HepG2 (cell line): ENCODE results near the gene BUD23. TPM values are rescaled to one million over a fixed set of nuclear protein-coding genes. Genes with fewer than 3 reads are reported as not detected.

Experiments used
- ATAC-seq: fragments of 200-7000 bp; cut with Tn5 transposase; 3 replicates; pipeline ENCODE4 v1.9.1; 2020; ENCODE audit warnings: mild to moderate bottlenecking, moderate library complexity
- Bru-seq: library from RNA; stranded (reverse); fragments of 400-500 nt; gene quantifications from one replicate; lab custom pipeline; 2021; lab: Mats Ljungman, UMichigan
- BruChase-seq, 2 experiments: library from RNA; stranded (reverse); fragments of 400-500 nt; gene quantifications; one replicate each; lab custom pipeline; 2021; lab: Mats Ljungman, UMichigan
- BruUV-seq: library from RNA; stranded (reverse); fragments of 400-500 nt; replicated peaks from 2 replicates; lab custom pipeline; 2021; lab: Mats Ljungman, UMichigan
- CTCF ChIA-PET: fragments of 300-600 bp; formaldehyde crosslinking; extraction: SDS; loops from one replicate; lab custom pipeline; 2021; ENCODE audit warnings: low total read pairs, inconsistent platforms, low intra/inter-chr PET ratio; lab: Yijun Ruan, JAX
- POLR2A ChIA-PET: fragments of 350-600 bp; sonication (Branson Sonifier 250); formaldehyde crosslinking; loops from one replicate; lab custom pipeline; 2020; ENCODE audit warnings: antibody characterized with exemption, inconsistent platforms; lab: Yijun Ruan, JAX
- DNase-seq: peaks from one replicate; pipeline ENCODE4 v3.0.0-alpha.2; 2015; ENCODE audit warnings: low spot score
- FAIRE-seq: peaks from 3 replicates; lab custom pipeline; 2011; peaks lifted over from hg19 to GRCh38; lab: Jason Lieb, UNC
- H2AFZ ChIP-seq: one replicate; pipeline ENCODE4 v1.6.1; 2011; ENCODE audit warnings: low read length, inconsistent platforms
- H3K27ac ChIP-seq: fragments of 300-600 bp; 3 replicates; pipeline ENCODE4 v1.8.0; 2011; ENCODE audit warnings: mixed run types, mild to moderate bottlenecking, mixed read lengths, low read length, inconsistent platforms; ENCODE audit not compliant: insufficient read depth; ENCODE audit errors: extremely low read length
- H3K27me3 ChIP-seq, 2 experiments: fragments of 200-600 bp in 1 of 2; 2 replicates in 1 of 2; 3 replicates in 1 of 2; pipeline versions ENCODE4 v1.6.0 to v1.8.0; 2011; ENCODE audit warnings: low read length in 2 of 2, mild to moderate bottlenecking in 2 of 2, moderate library complexity in 2 of 2, inconsistent platforms in 1 of 2; ENCODE audit not compliant: insufficient read depth in 2 of 2, control insufficient read depth in 1 of 2
- H3K36me3 ChIP-seq, 2 experiments: fragments of 200-600 bp in 1 of 2; replicated peaks in 1 of 2; 2 replicates in 1 of 2; 3 replicates in 1 of 2; pipeline versions ENCODE4 v1.5.1 to v1.8.0; 2011; ENCODE audit warnings: low read length in 2 of 2, inconsistent platforms in 1 of 2; ENCODE audit not compliant: insufficient read depth in 2 of 2, control insufficient read depth in 1 of 2
- H3K4me1 ChIP-seq: 2 replicates; pipeline ENCODE4 v1.5.1; 2012; ENCODE audit warnings: low read length, inconsistent platforms; ENCODE audit not compliant: insufficient read depth
- H3K4me2 ChIP-seq: 2 replicates; pipeline ENCODE4 v1.6.0; 2011; ENCODE audit warnings: low read depth, low read length, inconsistent platforms
- H3K4me3 ChIP-seq, 3 experiments: fragments of 200-600 bp in 1 of 3; sonication (generic), shearing (Covaris generic) in 1 of 3; replicated peaks in 1 of 3; 2 replicates each; pipeline ENCODE4 v1.5.1; 2011 to 2016; ENCODE audit warnings: low read length in 3 of 3, inconsistent platforms in 2 of 3, low read depth in 2 of 3, mild to moderate bottlenecking in 2 of 3, control low read depth in 1 of 3, mixed read lengths in 1 of 3; ENCODE audit not compliant: insufficient read depth in 1 of 3
- H3K79me2 ChIP-seq: one replicate; pipeline ENCODE4 v1.6.1; 2011; ENCODE audit warnings: low read length, inconsistent platforms; ENCODE audit not compliant: insufficient read depth
- H3K9ac ChIP-seq: 2 replicates; pipeline ENCODE4 v1.6.0; 2011; ENCODE audit warnings: mild to moderate bottlenecking, low read depth, low read length, inconsistent platforms; ENCODE audit not compliant: insufficient read depth
- H3K9me3 ChIP-seq: 2 replicates; pipeline ENCODE4 v1.5.1; 2012; ENCODE audit warnings: mild to moderate bottlenecking, low read length
- H4K20me1 ChIP-seq: 2 replicates; pipeline ENCODE4 v1.6.0; 2011; ENCODE audit warnings: inconsistent platforms, mild to moderate bottlenecking, low read length, moderate library complexity; ENCODE audit not compliant: insufficient read depth
- CREB1 ChIP-seq, 2 experiments: fragments of 450-650 bp in 1 of 2; IDR thresholded peaks; 2 replicates each; pipeline ENCODE4 v1.6.1; 2016 to 2017; ENCODE audit warnings: control low read depth in 1 of 2, mild to moderate bottlenecking in 1 of 2, missing compliant biosample characterization in 1 of 2, missing genetic modification characterization in 1 of 2
- MIXL1 ChIP-seq: IDR thresholded peaks from 2 replicates; pipeline ENCODE4 v1.6.1; 2016
- NBN ChIP-seq: fragments of 450-650 bp; conservative IDR thresholded peaks from 2 replicates; pipeline ENCODE4 v1.6.1; 2017
- NPAS2 ChIP-seq: sonication (generic); formaldehyde crosslinking; IDR thresholded peaks from 2 replicates; pipeline ENCODE4 v1.8.0; 2022; ENCODE audit warnings: mild to moderate bottlenecking, missing genetic modification reagents, borderline replicate concordance
- ZNF451 ChIP-seq: sonication (generic); formaldehyde crosslinking; IDR thresholded peaks from 2 replicates; pipeline ENCODE4 v1.5.0; 2020; ENCODE audit warnings: mild to moderate bottlenecking, missing genetic modification reagents
- ZNF609 ChIP-seq: sonication (generic); formaldehyde crosslinking; IDR thresholded peaks from 2 replicates; pipeline ENCODE4 v1.4.0; 2020; ENCODE audit warnings: mild to moderate bottlenecking, missing genetic modification reagents, borderline replicate concordance
- ZNF710 ChIP-seq: sonication (generic); formaldehyde crosslinking; IDR thresholded peaks from 2 replicates; pipeline ENCODE4 v1.5.0; 2020; ENCODE audit warnings: mild to moderate bottlenecking, missing genetic modification reagents, borderline replicate concordance
- ZSCAN20 ChIP-seq: sonication (generic); formaldehyde crosslinking; IDR thresholded peaks from 2 replicates; pipeline ENCODE4 v1.4.0; 2020; ENCODE audit warnings: missing genetic modification reagents, mild to moderate bottlenecking, borderline replicate concordance
- WGBS: methylation state at CpG from one replicate; pipeline ENCODE4 v1.1.6; 2017; ENCODE audit warnings: low lambda C conversion rate; 5-methylcytosine and 5-hydroxymethylcytosine counted together
- in situ Hi-C: cut with HindIII; loops from 2 replicates; pipeline ENCODE4 v1.10.0; 2017; ENCODE audit warnings: low pct_unique_long_range_greater_than_20kb; ENCODE audit not compliant: extremely low pct_ligation_motif_present
- intact Hi-C: fragments of 100-400 bp; cut with micrococcal nuclease; formaldehyde crosslinking; loops from one replicate; pipeline ENCODE4 v1.10.0; 2022; ENCODE audit not compliant: unreplicated experiment
- long read RNA-seq, 2 experiments: library from RNA in 1 of 2; library from polyadenylated mRNA in 1 of 2; stranded (forward) in 1 of 2; unstranded in 1 of 2; transcript quantifications; one replicate each; pipeline ENCODE4 v2.0.0, GENCODE V29; 2019 to 2022
- polyA minus RNA-seq, 3 experiments: library from RNA; depleted of rRNA, polyadenylated mRNA; stranded (reverse); fragments of >200 nt; gene quantifications; 2 replicates each; pipeline ENCODE4 v1.2.3, GENCODE V29; 2011; ENCODE audit warnings: low replicate concordance in 1 of 3
- polyA plus RNA-seq, 8 experiments: library from polyadenylated mRNA; depleted of rRNA in 3 of 8; stranded (reverse) in 7 of 8; unstranded in 1 of 8; fragments of >200 nt; fragmentation: Illumina TruSeq in 4 of 8; extraction: Trizol in 4 of 8; gene quantifications; 2 replicates each; pipeline versions ENCODE4 v1.2.1 to v1.2.3, GENCODE V29; 2011 to 2016; ENCODE audit warnings: low read depth in 4 of 8, missing spikeins in 1 of 8, mixed read lengths in 1 of 8; ENCODE audit not compliant: insufficient read depth in 1 of 8
- total RNA-seq, 5 experiments: library from RNA; depleted of rRNA; stranded (reverse); fragments of >200 nt; fragmentation: Illumina TruSeq; extraction: Trizol; gene quantifications; 2 replicates each; pipeline ENCODE4 v1.2.3, GENCODE V29; 2016; ENCODE audit warnings: low read depth in 1 of 5

BUD23 gene, protein sequence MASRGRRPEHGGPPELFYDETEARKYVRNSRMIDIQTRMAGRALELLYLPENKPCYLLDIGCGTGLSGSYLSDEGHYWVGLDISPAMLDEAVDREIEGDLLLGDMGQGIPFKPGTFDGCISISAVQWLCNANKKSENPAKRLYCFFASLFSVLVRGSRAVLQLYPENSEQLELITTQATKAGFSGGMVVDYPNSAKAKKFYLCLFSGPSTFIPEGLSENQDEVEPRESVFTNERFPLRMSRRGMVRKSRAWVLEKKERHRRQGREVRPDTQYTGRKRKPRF
- total RNA-seq (2016; rRNA removed; fragmentation: Illumina TruSeq; extraction: Trizol), result 37.5 and 47.5 TPM in 2 replicates
- 25.0 and 27.0 TPM in 2 replicates for total RNA-seq (2016; cell fraction: cytosol; rRNA removed; fragmentation: Illumina TruSeq; extraction: Trizol; ENCODE audit: low read depth)
- 37.7 and 52.7 TPM in 2 replicates for total RNA-seq (2016; cell fraction: insoluble cytoplasmic fraction; rRNA removed; fragmentation: Illumina TruSeq; extraction: Trizol)
- total RNA-seq (2016; cell fraction: membrane; rRNA removed; fragmentation: Illumina TruSeq; extraction: Trizol), result 22.7 and 27.6 TPM in 2 replicates
- 36.5 and 38.0 TPM in 2 replicates for total RNA-seq (2016; cell fraction: nucleus; rRNA removed; fragmentation: Illumina TruSeq; extraction: Trizol)
- polyA plus RNA-seq (2011; rRNA removed), result 50.3 and 54.5 TPM in 2 replicates
- polyA plus RNA-seq (2011; cell fraction: cytosol; rRNA removed), result 57.5 and 59.3 TPM in 2 replicates
- 61.1 and 71.4 TPM in 2 replicates for polyA plus RNA-seq (2011; cell fraction: nucleus; rRNA removed)
- 39.8 and 49.3 TPM in 2 replicates for polyA plus RNA-seq (2012)
- 23.2 and 24.2 TPM in 2 replicates for polyA plus RNA-seq (2016; cell fraction: cytosol; fragmentation: Illumina TruSeq; extraction: Trizol; ENCODE audit: low read depth)
- 54.9 and 56.3 TPM in 2 replicates for polyA plus RNA-seq (2016; cell fraction: insoluble cytoplasmic fraction; fragmentation: Illumina TruSeq; extraction: Trizol; ENCODE audit: low read depth)
- polyA plus RNA-seq (2016; cell fraction: membrane; fragmentation: Illumina TruSeq; extraction: Trizol; ENCODE audit: low read depth), result 27.2 and 30.8 TPM in 2 replicates
- 97.8 and 98.1 TPM in 2 replicates for polyA plus RNA-seq (2016; cell fraction: nucleus; fragmentation: Illumina TruSeq; extraction: Trizol; ENCODE audit: insufficient read depth, low read depth)
- 20.0 and 77.8 TPM in 2 replicates for polyA minus RNA-seq (2011; rRNA and poly(A)+ RNA removed; ENCODE audit: low replicate concordance)
- 9.4 and 16.6 TPM in 2 replicates for polyA minus RNA-seq (2011; cell fraction: cytosol; rRNA and poly(A)+ RNA removed)
- polyA minus RNA-seq (2011; cell fraction: nucleus; rRNA and poly(A)+ RNA removed), result 14.7 and 15.2 TPM in 2 replicates
- percentile 75 among the genes with signal in this experiment for Bru-seq, nascent RNA
- BruChase-seq, experiment 1, labeled RNA remaining after a 6-hour chase, result percentile 90 among the genes with signal in this experiment
- percentile 88 among the genes with signal in this experiment for BruChase-seq, experiment 2, labeled RNA remaining after a 2-hour chase
- long read RNA-seq, experiment 1, transcript BUD23-201 (12 exons, 1,230 nt), result major isoform, 79 of 106 reads
- long read RNA-seq, experiment 1, partial matches to known transcripts, result 8 of 106 reads
- long read RNA-seq, experiment 1, other reads (novel, unspliced or antisense), result 16 of 106 reads
- long read RNA-seq, experiment 2, transcript BUD23-201 (12 exons, 1,230 nt), result major isoform, 45 of 106 reads
- long read RNA-seq, experiment 2, partial matches to known transcripts, result 19 of 106 reads
- long read RNA-seq, experiment 2, other reads (novel, unspliced or antisense), result 38 of 106 reads

DNA sequence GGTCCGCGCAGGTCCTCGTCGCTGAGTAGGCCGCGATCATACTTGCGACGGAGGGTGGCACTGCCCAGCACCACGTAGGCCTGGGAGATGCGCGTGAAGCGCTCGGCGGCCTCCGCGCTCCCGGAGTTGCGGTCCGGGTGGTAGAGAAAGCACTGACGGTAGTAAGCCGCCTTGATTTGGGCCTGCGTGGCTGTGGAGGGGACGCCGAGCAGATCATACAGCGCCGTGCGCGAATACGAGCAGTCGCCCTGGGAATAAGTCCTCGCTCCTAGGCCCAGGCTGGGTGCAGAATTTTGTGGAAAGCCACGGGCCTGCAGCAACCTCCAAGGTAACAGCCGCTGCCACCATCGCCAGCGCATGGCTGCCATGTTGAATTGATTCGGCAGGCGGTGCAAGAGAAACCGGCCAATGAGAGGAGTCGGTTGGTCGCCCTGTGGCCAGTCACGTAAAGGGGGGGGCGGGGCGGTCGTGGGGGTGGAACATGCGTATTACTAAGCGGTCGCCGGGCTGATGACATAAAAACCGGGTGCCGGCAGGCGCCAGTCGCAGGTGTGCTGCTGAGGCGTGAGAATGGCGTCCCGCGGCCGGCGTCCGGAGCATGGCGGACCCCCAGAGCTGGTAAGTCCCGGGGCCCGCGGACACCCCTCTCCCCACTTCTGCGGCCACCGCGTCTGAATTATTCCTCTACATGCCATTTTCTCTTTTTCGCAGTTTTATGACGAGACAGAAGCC lies at the start of gene BUD23, which contains the start of gene DNAJC30:
Gene BUD23, plus strand, starts transcription at position 542 of the 732 bp plus-strand sequence. Its CDS starts 29 bp downstream, at position 571.
Gene DNAJC30, minus strand, starts transcription at position 398 of the 732 bp plus-strand sequence. Its CDS starts 30 bp downstream, at position 368.
- DNase-seq (peak; percentile 91), ATAC-seq (peak; percentile 92), FAIRE-seq (peak; percentile 68)
- BruUV-seq, result no TSS peak
- Histone ChIP-seq H3K27me3 (no peaks in the 10 kb centered on the region; a peak in 1 of 5 replicates), H2AFZ (no peak within 1 kb of the TSS), H3K79me2 (peaks cover 52% of the 10 kb centered on the region), H3K9ac (peak within 1 kb of the TSS; percentile 86), H3K9me3 (no peaks in the 10 kb centered on the region), H3K4me1 (peaks cover 40% of the 10 kb centered on the region), H3K4me2 (peak within 1 kb of the TSS; percentile 80), H3K4me3 (peak within 1 kb of the TSS; percentile 91 to 94 (median 92)), H4K20me1 (no peaks in the 10 kb centered on the region), H3K27ac (peak within 1 kb of the TSS; percentile 75), H3K36me3 (peaks cover 7 to 22% of the 10 kb centered on the region in 2 experiments)
- in situ Hi-C loops, result no loop called here
- POLR2A ChIA-PET, result interaction anchor here (1.0 to 1.6 kb wide), 5 partner anchors 14 to 60 kb away, joined by 3 to 9 read pairs (median 4); partner anchors contain the start of gene MLXIPL
- CTCF ChIA-PET, result no interaction called here
- intact Hi-C loops, result loop anchor here (2.0 to 5.0 kb wide), 2 partner anchors 16 to 34 kb away; partner anchors contain the start of genes STX1A and VPS37D
- WGBS, result 0% methylated on average over 14 of the region's 68 CpGs
- TF ChIP-seq CREB1 (IDR thresholded peaks at IDR 0.05), result peak; percentile 94
- TF ChIP-seq CREB1 (CRISPR knock-in tag; IDR thresholded peaks at IDR 0.05), result peak; percentile 98
- peak; percentile 62; the same call in 1 of the 2 replicates for TF ChIP-seq ZNF451 (CRISPR knock-in tag)
- no peak for TF ChIP-seq NPAS2 (CRISPR knock-in tag)
- no peak for TF ChIP-seq MIXL1
- no peak for TF ChIP-seq NBN
- TF ChIP-seq ZNF710 (CRISPR knock-in tag), result peak; percentile 17; the same call in 1 of the 2 replicates
- no peak for TF ChIP-seq ZNF609 (CRISPR knock-in tag)
- peak; percentile 22; the same call in 1 of the 2 replicates for TF ChIP-seq ZSCAN20 (CRISPR knock-in tag)
